HG03045 (cell line): Measurements from ENCODE around the gene FASTKD2.
"Not testable (repeated sequence)": the region's sequence is repeated elsewhere in the genome, so short reads cannot be mapped to it uniquely, and the experiment has no call there.

Experiments used
- ATAC-seq: cut with Tn5 transposase; IDR thresholded peaks from one replicate; pipeline ENCODE4 v1.9.1; 2021; ENCODE audit warnings: mild to moderate bottlenecking, moderate library complexity; ENCODE audit not compliant: unreplicated experiment

Gene FASTKD2

GRCh38 chr2:206790311-206790935, 25.0 kb downstream of the FASTKD2 start:
- no peak for ATAC-seq

- ATAC-seq: no peak
These were observed 27.2 kb downstream of the FASTKD2 start for GRCh38 chr2:206792645-206793044.

GRCh38 chr2:206797376-206797775, 32.0 kb downstream of the FASTKD2 start:
- no peak for ATAC-seq

- no peak for ATAC-seq
These were observed 32.6 kb downstream of the FASTKD2 start for GRCh38 chr2:206798000-206798399.

- no peak for ATAC-seq
These were observed 33.7 kb downstream of the FASTKD2 start for GRCh38 chr2:206799083-206799482.

- ATAC-seq: no peak
These were observed 35.4 kb downstream of the FASTKD2 start for GRCh38 chr2:206800506-206801417.

- ATAC-seq: no peak
These were observed 36.2 kb downstream of the FASTKD2 start for GRCh38 chr2:206801418-206802189.

GRCh38 chr2:206802654-206803514, 37.5 kb downstream of the FASTKD2 start:
- ATAC-seq: no peak

- no peak for ATAC-seq
These were observed 38.9 kb downstream of the FASTKD2 start for GRCh38 chr2:206804326-206804725.

GRCh38 chr2:206805887-206806607, 40.6 kb downstream of the FASTKD2 start:
- no peak for ATAC-seq

GRCh38 chr2:206807624-206808023, 42.2 kb downstream of the FASTKD2 start:
- not testable (repeated sequence) for ATAC-seq

- ATAC-seq: not testable (repeated sequence)
These were observed 47.1 kb downstream of the FASTKD2 start for GRCh38 chr2:206812471-206812870.

GRCh38 chr2:206814498-206814897, 49.1 kb downstream of the FASTKD2 start:
- ATAC-seq: no peak

GRCh38 chr2:206820807-206821206, 55.4 kb downstream of the FASTKD2 start:
- no peak for ATAC-seq

GRCh38 chr2:206823178-206823577, 57.8 kb downstream of the FASTKD2 start:
- no peak for ATAC-seq

- no peak for ATAC-seq
These were observed 58.7 kb downstream of the FASTKD2 start for GRCh38 chr2:206824087-206824618.

- no peak for ATAC-seq
These were observed 59.6 kb downstream of the FASTKD2 start for GRCh38 chr2:206824993-206825392.

- no peak for ATAC-seq
These were observed 66.1 kb downstream of the FASTKD2 start for GRCh38 chr2:206831442-206831995.

GRCh38 chr2:206832873-206833272, 67.5 kb downstream of the FASTKD2 start:
- ATAC-seq: no peak
